GM21528 (cell line): ENCODE data around the gene DNAJC7.
A peak's percentile ranks its signal among the peaks of the same experiment; 100 is the strongest.

Experiments
- ATAC-seq: cut with Tn5 transposase; IDR thresholded peaks from one replicate; pipeline ENCODE4 v1.9.1; 2021; ENCODE audit warnings: mild to moderate bottlenecking, moderate library complexity; ENCODE audit not compliant: unreplicated experiment, low FRiP score

Gene DNAJC7

DNA sequence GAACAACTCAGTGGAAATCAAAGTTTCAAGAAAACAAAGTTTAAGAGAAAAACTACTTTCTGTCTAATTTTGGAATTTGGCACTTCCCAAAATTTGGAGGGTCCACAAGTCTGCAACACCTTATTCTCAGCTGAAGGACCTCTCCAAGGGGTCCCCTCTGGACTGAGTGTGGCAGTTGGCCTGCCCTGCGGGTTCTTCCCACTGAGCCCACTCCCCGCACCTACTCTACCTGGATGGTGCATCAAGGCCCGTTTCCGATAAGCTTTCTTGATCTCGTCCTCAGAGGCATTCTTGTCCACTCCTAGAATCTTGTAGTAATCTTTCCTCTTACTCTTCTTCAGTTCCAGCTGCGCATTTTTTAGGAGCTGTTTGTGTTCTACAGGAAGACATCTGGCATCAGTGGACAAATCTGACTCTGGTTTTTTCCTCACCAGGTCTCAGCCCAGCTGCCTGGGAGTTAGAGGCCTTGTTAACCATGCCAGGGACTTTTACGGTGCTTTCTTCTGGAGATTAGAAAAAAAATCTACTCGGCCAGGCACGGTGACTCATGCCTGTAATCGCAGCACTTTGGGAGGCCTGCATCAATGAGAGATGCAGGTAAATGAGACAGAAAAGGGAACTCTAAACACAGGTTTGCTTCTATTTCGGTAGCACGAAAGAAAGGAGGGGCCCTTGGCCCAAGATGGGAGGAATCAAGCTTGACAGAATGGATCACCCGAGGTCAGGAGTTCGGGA lies 35.0 kb downstream of the DNAJC7 start:
- no peak for ATAC-seq

DNA sequence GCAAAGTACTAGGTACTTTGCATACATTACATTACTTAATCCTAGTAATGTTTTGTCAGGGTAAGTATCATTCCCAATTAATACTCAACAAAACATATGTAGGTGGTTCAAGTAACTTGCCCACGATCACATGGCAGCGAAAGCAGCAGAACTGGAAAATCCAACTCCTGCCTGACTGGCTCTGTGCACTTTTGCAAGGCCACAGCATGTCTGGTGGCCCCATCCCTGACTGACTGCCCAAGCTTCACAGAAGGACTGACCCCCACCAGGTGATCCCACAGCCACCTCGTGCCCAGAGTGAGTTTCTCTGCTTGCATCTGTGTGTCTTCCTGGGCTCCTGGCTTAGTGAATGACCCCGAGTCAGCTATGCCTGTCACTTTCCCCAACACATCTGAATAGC lies 39.2 kb downstream of the DNAJC7 start:
- ATAC-seq = no peak

DNA sequence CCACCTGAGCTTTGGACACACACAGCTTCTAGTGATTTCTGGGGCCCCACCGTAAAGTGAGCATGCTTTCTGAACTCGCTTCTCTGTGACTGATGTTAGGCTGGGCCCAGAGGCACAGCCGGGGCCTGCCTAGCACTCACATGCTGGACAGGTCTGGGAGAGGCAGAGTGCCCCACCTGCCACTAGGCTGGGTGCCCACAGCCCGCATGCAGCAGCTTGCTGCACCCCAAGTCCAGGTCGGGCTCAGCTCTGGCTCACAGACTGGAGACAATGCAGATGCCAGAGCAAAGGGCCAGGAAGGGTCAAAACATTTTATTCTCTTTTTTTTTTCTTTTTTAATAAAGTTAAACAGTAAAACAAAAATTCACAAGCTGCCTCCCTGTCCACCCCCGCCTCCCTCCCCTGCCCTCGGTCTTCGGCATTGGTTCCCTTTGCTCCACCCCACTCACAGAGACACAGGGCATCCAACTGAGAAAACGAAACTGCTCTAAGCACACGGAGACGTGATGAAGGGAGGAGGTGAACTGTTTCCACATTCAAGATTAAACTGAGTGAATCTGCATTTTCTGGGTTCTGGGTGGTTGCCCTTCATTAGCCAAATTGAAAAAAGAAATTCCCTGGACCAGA lies 41.0 kb downstream of the DNAJC7 start:
- ATAC-seq = no peak

DNA sequence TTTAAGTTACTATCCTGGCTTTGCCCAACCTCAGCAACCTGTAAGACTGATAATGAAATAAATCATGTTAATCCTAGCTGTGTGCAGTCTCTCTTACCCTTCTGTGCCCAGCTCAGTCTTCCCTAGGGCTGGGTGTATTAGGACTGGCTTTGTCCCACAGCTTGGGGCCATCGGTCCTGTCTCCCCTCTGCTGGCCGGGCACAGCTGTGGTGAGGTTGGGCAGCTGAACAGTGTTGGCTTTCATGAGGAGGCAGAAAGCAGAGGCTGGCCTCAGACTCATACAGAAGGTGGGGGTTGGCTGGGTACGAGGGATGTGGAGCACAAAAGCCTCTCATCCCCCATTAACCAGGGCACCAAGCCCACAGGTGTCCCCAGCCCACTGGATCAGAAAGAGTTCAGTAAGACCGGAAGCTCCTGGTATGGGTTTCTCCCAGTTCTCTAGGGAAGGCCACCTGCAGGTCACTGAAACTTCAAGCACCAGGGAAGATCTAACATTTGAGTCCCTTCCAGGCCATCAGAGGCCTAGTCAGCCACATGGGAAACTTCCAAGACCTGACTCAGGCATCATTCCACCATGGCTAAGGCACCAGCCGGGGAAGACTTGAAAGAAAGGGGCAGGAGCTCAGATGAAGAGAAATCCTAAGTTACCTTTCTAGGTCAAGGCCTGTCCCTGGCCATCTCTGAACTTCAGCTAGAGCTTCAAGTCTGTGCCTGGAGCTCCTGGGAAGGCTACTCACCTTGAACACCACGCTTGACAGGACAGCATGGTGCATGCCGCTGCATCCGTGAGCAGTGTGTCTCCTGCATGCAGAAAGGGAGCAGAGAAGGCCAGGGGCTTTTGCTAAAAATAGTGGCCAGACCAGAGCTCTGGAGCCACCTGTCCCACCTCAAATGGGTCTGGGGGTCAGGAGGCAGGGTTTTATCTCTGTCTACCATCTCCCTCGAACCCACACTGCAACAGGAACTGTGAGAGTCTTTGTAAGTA lies 41.8 kb downstream of the DNAJC7 start:
- ATAC-seq = no peak

DNA sequence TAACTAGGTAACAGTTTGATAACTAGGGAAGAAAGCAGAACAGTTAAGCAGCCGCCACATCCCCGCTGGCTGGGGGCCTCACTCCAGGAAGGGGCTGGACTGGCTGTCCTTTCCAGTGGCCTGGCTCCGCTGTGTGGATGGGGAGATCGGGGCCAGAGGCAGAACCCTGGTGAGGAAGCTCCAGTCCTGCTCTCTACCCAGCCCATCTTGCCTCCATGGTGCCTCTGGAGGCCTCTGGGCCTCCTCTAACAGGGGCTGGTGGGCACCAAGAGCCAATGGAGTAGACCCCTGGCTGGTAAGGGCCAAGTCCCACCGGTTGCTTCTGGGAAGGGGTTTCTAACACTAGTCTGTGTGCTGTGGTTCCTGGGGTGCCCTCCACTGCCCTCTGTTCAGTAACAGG lies 42.6 kb downstream of the DNAJC7 start:
- no peak for ATAC-seq

DNA sequence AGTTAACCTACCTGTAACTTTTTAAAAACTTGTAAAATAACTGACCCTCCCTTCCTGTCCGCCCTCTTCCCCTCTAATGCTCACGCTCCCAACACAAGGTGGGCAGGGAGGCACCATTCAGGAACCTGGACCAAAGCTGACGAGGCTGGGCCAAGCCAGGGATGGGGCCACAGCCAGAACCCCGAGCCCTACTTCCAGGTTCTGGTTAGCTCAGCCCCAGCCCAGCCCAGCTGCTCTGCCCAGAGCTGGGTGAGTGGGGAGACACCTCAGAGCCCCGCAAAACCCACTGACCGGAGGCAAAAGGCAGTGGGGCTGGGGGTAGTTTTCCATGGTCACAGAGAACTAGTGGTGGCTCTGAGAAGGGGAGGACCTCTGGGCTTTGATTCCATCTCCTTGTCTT lies 43.2 kb downstream of the DNAJC7 start:
- ATAC-seq = no peak

DNA sequence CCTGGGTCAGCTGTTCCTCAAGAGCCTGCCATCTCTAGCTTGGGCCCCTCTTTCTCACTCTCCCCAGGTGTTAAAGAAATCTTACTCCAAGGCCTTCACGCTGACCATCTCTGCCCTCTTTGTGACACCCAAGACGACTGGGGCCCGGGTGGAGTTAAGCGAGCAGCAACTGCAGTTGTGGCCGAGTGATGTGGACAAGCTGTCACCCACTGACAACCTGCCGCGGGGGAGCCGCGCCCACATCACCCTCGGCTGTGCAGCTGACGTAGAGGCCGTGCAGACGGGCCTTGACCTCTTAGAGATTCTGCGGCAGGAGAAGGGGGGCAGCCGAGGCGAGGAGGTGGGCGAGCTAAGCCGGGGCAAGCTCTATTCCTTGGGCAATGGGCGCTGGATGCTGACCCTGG lies 43.8 kb downstream of the DNAJC7 start:
- no peak for ATAC-seq

DNA sequence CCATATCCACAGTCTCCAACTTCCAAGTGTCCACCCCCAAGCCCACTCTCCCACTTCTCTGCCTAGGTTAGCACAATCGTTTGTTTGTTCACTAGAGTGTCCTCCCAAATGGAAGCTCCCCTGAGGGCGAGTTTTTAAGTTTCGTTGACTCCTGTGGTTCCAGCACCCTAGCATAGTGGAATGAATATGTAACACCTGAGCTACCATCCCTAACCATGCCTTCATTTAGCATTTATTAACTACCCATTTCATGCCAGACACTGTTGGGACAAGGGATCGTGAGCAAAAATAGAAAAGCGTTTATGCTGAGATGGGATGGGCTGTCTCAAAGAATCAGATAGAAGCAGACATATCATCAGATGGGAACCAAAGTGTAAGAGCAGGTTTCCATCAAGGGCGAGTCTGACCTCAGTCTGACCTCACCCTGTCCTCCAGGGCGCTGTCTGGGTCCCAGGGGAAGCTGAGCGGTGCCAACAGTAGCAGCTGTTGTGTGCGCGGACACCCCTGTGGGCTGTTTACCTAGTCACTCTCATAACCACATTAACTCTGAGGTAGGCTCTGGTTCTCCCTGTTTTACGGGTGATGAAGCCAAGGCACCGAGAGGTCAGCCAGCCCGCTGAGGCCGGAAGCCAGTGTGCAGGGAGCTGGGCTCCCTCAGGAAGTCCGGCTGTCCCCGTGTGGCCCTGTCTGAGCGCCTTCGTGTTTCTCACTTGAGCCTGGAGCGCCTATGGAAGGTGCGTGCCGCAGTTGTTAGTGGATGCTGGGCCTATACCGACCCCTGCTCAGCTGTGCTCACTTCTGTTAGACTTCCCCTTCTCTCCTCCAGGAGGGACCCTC lies 44.5 kb downstream of the DNAJC7 start:
- no peak for ATAC-seq

DNA sequence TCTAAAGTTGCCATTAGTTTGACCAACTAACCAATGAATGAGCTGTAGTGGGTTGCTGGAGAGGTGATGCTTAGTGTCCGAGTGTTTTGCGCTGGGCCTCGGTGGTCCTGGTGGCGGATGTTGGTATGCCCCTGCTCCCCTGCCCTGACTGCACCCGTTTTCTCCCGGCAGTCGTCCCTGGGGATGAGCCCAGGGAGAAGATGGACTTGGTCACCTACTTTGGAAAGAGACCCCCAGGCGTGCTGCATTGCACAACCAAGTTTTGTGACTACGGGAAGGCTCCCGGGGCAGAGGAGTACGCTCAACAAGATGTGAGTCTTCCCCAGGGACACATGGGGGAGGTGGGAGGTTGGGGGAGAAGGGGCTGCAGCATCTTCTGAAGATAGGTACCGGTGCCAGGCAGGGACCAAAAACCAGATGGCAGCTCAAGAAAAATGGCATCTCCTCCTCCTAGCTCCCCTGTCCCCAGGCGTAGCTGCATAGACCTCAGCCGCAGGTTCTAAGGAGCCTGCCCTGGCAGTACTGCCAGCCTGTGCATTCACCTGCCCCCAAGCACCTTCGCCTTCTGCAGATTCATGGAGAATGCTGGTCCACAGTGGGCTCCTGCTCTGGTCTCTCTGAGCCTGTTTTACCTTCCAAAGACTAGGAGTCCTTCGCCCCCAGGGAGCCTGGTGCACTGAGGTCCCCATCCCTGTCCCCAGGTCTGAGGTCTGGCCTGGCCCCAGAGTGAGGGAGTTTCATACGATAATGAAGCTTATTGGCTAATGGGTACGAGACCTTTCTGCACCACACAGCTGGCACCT lies 45.3 kb downstream of the DNAJC7 start:
- ATAC-seq = no peak

DNA sequence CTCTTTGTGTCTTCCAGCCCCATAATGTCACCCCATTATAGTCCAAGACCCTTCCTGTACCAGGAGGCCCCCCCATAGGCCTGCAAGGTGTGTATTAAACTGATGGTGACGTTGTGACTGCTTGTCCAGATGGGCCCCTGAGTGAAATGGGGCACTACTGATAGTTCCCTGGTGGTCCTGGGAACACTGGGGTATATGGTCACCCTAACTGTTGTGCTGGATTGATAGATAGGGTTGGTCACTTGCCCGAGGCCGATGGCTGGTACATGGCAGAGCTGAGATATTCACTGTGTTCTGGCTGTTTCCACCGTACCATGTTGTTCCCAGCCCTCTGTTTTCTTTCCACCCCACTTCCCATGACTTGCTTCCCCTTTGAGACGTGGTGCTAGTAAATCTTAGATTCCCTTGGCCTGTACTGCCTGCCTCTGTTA lies 46.3 kb downstream of the DNAJC7 start:
- ATAC-seq = no peak

DNA sequence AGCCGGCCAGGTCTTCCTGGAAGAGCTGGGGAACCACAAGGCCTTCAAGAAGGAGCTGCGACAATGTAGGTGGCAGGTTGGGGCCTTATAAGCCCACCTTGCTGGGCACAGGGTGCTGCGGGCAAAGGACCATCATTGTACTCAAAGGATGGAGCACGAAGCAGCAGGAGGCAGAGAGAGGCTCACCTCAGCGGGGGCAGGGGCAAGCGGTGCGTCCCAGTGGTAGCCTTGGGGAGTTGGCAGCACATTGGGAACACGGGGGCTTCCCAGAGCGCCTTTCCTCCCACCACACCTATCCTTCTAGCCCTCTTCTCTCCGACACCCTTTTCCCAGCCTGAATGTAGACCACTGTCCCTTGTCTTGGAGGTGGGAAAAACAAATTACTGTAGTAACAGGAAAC lies 48.6 kb downstream of the DNAJC7 start:
- no peak for ATAC-seq

DNA sequence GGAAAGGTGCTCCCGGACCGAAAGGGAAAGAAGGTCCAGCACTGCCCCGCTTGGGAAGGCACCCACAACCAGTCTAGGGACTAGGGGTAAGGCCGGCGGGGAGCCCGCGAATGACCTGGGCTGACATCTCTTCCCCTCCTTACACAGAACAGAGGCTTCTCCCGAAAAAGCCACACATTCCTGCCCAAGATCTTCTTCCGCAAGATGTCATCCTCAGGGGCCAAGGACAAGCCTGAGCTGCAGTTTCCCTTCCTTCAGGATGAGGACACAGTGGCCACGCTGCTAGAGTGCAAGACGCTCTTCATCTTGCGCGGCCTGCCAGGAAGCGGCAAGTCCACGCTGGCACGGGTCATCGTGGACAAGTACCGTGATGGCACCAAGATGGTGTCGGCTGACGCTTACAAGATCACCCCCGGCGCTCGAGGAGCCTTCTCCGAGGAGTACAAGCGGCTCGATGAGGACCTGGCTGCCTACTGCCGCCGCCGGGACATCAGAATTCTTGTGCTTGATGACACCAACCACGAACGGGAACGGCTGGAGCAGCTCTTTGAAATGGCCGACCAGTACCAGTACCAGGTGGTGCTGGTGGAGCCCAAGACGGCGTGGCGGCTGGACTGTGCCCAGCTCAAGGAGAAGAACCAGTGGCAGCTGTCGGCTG lies 49.2 kb downstream of the DNAJC7 start:
- no peak for ATAC-seq

DNA sequence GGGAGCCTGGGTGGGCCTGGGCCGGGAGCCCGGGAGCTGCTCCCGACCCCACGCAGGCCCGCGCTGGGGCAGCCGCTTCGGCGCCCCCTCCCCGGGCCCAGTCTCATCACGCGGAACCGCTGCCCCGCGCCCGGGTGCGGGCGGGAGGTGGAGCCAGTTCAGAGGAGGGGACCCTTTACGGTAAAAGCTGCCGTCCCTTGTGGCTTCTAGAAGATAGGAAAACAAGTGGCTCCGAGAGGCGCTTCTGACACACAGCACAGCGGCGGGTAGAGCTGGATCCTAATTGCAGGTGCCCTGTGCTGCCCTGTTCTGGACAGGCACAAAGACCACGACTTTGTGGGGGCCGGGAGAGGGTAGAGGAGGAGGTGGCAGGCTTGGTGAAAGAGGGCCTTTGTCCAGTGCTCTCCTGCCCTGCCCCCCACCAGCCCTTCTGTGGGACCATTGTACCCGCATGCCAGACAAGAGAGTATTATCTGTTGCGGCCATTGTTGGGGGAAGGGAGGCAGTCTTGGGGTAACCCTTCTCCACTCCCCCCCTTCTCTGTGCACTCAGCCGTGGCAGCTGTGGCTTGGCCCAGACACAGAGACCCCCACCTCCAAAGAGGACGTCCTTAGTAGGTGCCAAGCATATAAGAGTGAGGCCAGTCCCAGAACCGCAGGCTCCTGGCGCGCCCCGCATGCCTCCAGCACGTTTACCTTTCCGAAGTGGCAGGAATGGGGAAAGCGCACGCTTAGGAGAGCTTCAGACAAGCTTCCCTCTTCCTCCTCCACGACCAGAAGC lies 49.9 kb downstream of the DNAJC7 start:
- ATAC-seq = peak; percentile 6

DNA sequence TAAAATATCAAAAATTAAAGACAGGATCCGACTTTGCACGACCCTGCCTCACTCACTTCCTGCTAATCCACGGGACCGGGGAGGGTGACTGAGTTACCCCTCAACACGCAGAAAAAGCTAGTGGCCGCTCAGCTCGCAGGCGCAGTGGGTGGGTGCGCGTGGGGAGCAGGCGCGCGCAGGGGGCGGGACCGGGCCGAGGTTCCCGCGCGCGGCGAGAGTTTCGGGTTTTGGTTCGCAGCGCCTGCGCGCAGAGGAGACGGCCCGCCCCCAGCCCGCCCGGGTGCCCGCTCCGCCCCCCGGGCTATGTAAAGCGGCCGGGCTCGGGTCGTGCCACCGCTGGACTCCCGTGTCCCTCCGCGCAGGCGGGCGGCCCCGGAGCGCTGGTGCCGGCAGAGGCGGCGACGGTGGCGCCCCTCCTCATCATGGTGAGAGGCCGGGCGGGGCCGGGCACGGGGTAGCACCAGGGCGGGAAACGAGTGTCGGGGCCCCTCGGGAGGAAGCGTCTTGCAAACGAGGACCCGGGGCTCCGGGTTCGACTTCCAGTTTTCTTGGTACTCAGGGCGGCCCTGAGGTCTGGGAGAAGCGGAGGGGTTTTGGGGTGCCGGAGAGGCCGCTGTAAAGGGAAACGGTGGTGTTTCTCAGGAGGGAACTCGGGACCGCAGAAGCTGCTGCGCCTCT lies 50.6 kb downstream of the DNAJC7 start, which contains the start of gene CNP:
CNP (plus strand) TSS at position 333 of the 678 bp plus-strand sequence; CDS start at position 423, 90 bp downstream.
- ATAC-seq = peak; percentile 67

DNA sequence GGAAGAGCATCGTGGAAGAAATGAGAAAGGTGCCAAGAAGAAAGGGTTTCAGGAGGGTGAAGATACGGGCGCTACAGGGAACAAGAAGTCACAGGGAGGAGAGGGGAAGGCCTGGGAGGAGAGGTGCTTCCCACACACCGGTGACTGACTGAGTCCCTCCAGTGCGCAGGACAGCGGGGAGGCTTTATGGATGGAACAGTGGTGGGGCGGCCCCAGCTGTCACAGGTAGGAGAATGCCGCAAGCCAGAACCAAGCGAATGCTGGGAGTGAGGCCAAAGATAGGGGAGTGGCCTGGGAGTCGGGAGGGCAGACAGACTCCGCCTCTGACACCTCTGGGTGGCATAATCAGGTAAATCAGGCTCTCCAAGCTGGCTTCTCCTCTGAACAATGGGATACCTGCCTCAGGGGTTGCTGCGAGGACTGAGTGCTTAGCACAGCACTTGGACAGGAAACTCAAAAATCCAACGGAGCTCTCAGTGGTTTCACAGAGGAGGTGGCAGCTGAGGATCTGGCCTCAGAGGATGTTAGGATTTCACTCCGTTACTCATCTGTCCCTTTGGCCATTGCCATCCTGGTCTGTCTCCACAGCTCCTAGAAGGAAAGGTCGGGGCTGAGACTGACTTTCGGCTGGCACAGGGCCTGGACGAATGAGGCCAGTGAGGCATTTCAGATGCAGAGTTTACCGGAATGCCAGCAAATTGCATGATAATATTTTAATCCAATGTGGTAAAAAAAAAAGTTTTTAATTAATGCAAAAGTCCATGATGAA lies 51.4 kb downstream of the DNAJC7 start:
- peak; percentile 40 for ATAC-seq

DNA sequence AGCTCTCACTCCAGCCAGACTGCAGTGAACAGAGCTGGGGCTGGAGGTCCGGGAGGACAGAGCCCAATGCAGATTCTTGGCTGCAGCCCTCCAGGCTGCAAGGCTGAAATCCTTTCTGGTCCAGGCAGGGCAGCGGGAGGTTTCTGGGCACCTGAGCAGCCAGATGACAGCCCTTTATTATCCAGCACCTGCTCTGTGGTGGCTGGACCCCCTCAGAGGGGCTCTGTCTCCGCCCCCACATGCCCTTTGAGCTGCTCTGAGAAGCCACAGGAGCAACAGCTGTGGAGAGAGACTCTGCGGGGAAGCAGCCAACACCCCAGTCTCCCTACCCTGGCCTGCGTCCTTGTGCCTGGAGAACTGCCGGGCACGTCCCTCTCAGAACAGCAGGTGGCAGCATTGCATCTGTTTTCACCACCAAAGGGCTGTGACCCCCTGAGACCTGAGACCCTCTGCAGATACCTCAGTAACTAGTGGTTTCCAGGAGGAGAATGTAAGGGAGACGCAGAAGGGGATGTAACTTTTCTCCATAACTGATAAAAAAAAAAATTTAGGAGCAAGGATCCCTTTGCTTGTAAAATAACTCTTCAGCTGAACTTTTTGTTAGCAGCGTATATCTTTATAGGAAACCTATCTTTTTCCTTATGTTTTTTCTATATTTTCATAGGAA lies 54.3 kb downstream of the DNAJC7 start:
- ATAC-seq = no peak
